ENCODE data around the gene MMP20.

The MMP20 gene

GRCh38 chr11:102527041-102527440 is 98.1 kb downstream of the MMP20 start:
- H3K36me3 Mint-ChIP-seq, result no peaks in the 10 kb centered on the region
- no peak overlapping the region for H3K4me3 Mint-ChIP-seq
- H3K27ac Mint-ChIP-seq, result no peak overlapping the region
- H3K27me3 Mint-ChIP-seq, result peaks cover 4% of the 10 kb centered on the region
- peaks cover 11% of the 10 kb centered on the region for H3K4me1 Mint-ChIP-seq
- no peaks in the 10 kb centered on the region for H3K9me3 Mint-ChIP-seq
- CTCF ChIA-PET, result interaction anchor here (4.7 kb wide), 1 partner anchor 86 kb away, joined by 22 read pairs; no protein-coding TSS in a partner anchor
- DNase-seq, result no peak

Measured in activated naive CD4-positive, alpha-beta T cell treated with anti-CD3 and anti-CD28 coated beads, Interleukin-2, amount 10 ng/mL, durations not matched to agents 7 days and 5 days (primary cell).